Kidney (tissue), 14 donors: ENCODE results near the gene NFIL3. TPM values are rescaled to one million over a fixed set of nuclear protein-coding genes. Genes with fewer than 3 reads are reported as not detected.
A peak's percentile ranks its signal among the peaks of the same experiment; 100 is the strongest.

Experiments used
- DNase-seq, 5 donors: peaks; one replicate each; pipeline ENCODE4 v3.0.0-alpha.2; 2013 to 2020
- FAIRE-seq: peaks from 2 replicates; lab custom pipeline; 2012; peaks lifted over from hg19 to GRCh38; lab: Jason Lieb, UNC
- H3K27ac ChIP-seq, 2 donors: one replicate each; pipeline ENCODE4 v1.7.0; 2013; ENCODE audit warnings: low read depth in 2 of 2, low read length in 2 of 2, inconsistent platforms in 1 of 2
- H3K27me3 ChIP-seq: one replicate; pipeline ENCODE4 v1.7.1; 2013; ENCODE audit warnings: low read length, inconsistent platforms; ENCODE audit not compliant: control insufficient read depth, insufficient read depth
- H3K36me3 ChIP-seq, 3 donors: one replicate each; pipeline versions ENCODE4 v1.7.0 to v1.7.1; 2013; ENCODE audit warnings: low read length in 3 of 3, control low read depth in 1 of 3, inconsistent platforms in 1 of 3; ENCODE audit not compliant: insufficient read depth in 3 of 3, control insufficient read depth in 2 of 3
- H3K4me1 ChIP-seq, 3 donors: one replicate each; pipeline versions ENCODE4 v1.7.0 to v1.7.1; 2013; ENCODE audit warnings: low read length in 3 of 3, inconsistent platforms in 1 of 3, low read depth in 1 of 3; ENCODE audit not compliant: control insufficient read depth in 2 of 3, insufficient read depth in 2 of 3
- H3K4me3 ChIP-seq, 3 donors: one replicate each; pipeline versions ENCODE4 v1.7.0 to v1.8.1; 2013; ENCODE audit warnings: low read length in 3 of 3, control low read depth in 1 of 3, inconsistent platforms in 1 of 3
- H3K9ac ChIP-seq, 3 donors: one replicate each; pipeline versions ENCODE4 v1.7.0 to v1.7.1; 2013; ENCODE audit warnings: low read length in 3 of 3, control low read depth in 1 of 3, inconsistent platforms in 1 of 3
- H3K9me3 ChIP-seq, 3 donors: one replicate each; pipeline versions ENCODE4 v1.7.0 to v1.7.1; 2013; ENCODE audit warnings: low read length in 3 of 3, control low read depth in 1 of 3, inconsistent platforms in 1 of 3; ENCODE audit not compliant: control insufficient read depth in 2 of 3, insufficient read depth in 1 of 3
- CTCF ChIP-seq: IDR thresholded peaks from 3 replicates; pipeline ENCODE4 v1.5.1; 2012; ENCODE audit warnings: mild to moderate bottlenecking, moderate library complexity, borderline replicate concordance; ENCODE audit not compliant: insufficient read depth; ENCODE audit errors: extremely low read depth
- intact Hi-C: fragments of 100-400 bp; cut with DNase I; formaldehyde crosslinking; loops from one replicate; pipeline ENCODE4 v1.11.1; 2022
- polyA plus RNA-seq: library from polyadenylated mRNA; stranded (reverse); fragments of 350-450 nt; fragmentation: Illumina TruSeq; extraction: RNeasy Lipid Tissue Mini Kit (QIAGEN cat#74804); gene quantifications from one replicate; pipeline ENCODE4 v1.2.3, GENCODE V29; 2014; ENCODE audit warnings: low read depth, low replicate concordance; ENCODE audit not compliant: insufficient read depth
- total RNA-seq: library from RNA; stranded (reverse); fragmentation: NEBNext Ultra II Directional; extraction: Animal tissue kit (Norgen Biotek cat#: 25700); gene quantifications from one replicate; pipeline ENCODE4 v1.2.1, GENCODE V29; 2021
- donor health status: control.
- donor health status: control.
- donor health status: control.
- donor health status: control.
- donor health status: control.
- donor health status: DM: yes; HTN: yes; CAD: no.
- donor health status: Normal renal cell carcinoma (clear cell type).

NFIL3 gene
- total and polyA plus RNA-seq, 2 donors from 2014 or later: 16.7 to 31.3 TPM

GRCh38 chr9:91422758-91423711, 597 bp downstream of the NFIL3 start:
- Histone ChIP-seq H3K27ac (peak overlapping the region; percentile 92 to 96), H3K27me3 (no peaks in the 10 kb centered on the region), H3K36me3 (no peaks in the 10 kb centered on the region), H3K9me3 (no peaks in the 10 kb centered on the region), H3K4me1 (peaks cover 0 to 15% (median 8%) of the 10 kb centered on the region in 3 donors), H3K4me3 (peak overlapping the region; percentile 82 to 93 (median 82)), H3K9ac (peak overlapping the region; percentile 67 to 98 (median 72))
- FAIRE-seq (no peak), DNase-seq (peak; percentile 69 to 88 (median 80))
- TF ChIP-seq CTCF: peak; percentile 7
- intact Hi-C loops: no loop called here

- peak in 3 of 5 donors; percentile 15 to 65 (median 58) for DNase-seq
- intact Hi-C loops: no loop called here
Measured at GRCh38 chr9:91421971-91422757, 1.5 kb downstream of the NFIL3 start.

More at GRCh38 chr9:91421971-91422757, 1.5 kb downstream of the NFIL3 start:
- Histone ChIP-seq H3K27ac (peak overlapping the region; percentile 92 to 96), H3K4me1 (peaks cover 0 to 15% (median 8%) of the 10 kb centered on the region in 3 donors), H3K4me3 (peak overlapping the region; percentile 82 to 93 (median 82)), H3K27me3 (no peaks in the 10 kb centered on the region), H3K9me3 (no peaks in the 10 kb centered on the region), H3K36me3 (no peaks in the 10 kb centered on the region), H3K9ac (peak overlapping the region; percentile 67 to 98 (median 72))
- TF ChIP-seq CTCF: no peak
- no peak for FAIRE-seq
